Suprapubic skin (tissue), 4 donors: Measurements from ENCODE around the gene MYH14. TPM values are rescaled to one million over a fixed set of nuclear protein-coding genes. Genes with fewer than 3 reads are reported as not detected.

ENCODE experiments used
- DNase-seq, 2 donors: peaks; one replicate each; pipeline ENCODE4 v3.0.0-alpha.2; 2019; ENCODE audit warnings: low spot score in 2 of 2
- H3K27ac ChIP-seq: fragments of 200-600 bp; sonication (generic); one replicate; pipeline ENCODE4 v1.5.1; 2019
- H3K27me3 ChIP-seq: fragments of 200-600 bp; sonication (generic); one replicate; pipeline ENCODE4 v1.5.1; 2019
- H3K36me3 ChIP-seq: fragments of 200-600 bp; sonication (generic); one replicate; pipeline ENCODE4 v1.5.1; 2019
- H3K4me1 ChIP-seq: fragments of 200-600 bp; sonication (generic); one replicate; pipeline ENCODE4 v1.5.1; 2019
- H3K4me3 ChIP-seq: fragments of 200-600 bp; sonication (generic); one replicate; pipeline ENCODE4 v1.5.1; 2019; ENCODE audit warnings: mild to moderate bottlenecking
- H3K9me3 ChIP-seq: fragments of 200-600 bp; sonication (generic); one replicate; pipeline ENCODE4 v1.5.1; 2019
- CTCF ChIP-seq, 2 donors: fragments of 200-600 bp in 1 of 2; fragments of 450-650 bp in 1 of 2; sonication (generic) in 1 of 2; IDR thresholded peaks; one replicate each; pipeline ENCODE4 v1.5.1; 2016 to 2019; ENCODE audit warnings: antibody characterized with exemption in 2 of 2, mild to moderate bottlenecking in 1 of 2, moderate library complexity in 1 of 2
- EP300 ChIP-seq: sonication (generic); formaldehyde crosslinking; IDR thresholded peaks from one replicate; pipeline ENCODE4 v1.6.1; 2017; ENCODE audit warnings: antibody characterized with exemption
- POLR2A ChIP-seq, 2 donors: fragments of 450-650 bp; IDR thresholded peaks; one replicate each; pipeline ENCODE4 v1.6.1; 2017; ENCODE audit warnings: antibody characterized with exemption in 2 of 2, mild to moderate bottlenecking in 2 of 2, moderate library complexity in 2 of 2
- POLR2AphosphoS5 ChIP-seq, 3 donors: sonication (generic); formaldehyde crosslinking; IDR thresholded peaks; one replicate each; pipeline ENCODE4 v1.6.1; 2017; ENCODE audit warnings: antibody characterized with exemption in 3 of 3
- WGBS: methylation state at CpG from one replicate; pipeline ENCODE4 v1.1.5; 2018; 5-methylcytosine and 5-hydroxymethylcytosine counted together
- total RNA-seq, 4 donors: library from RNA; depleted of rRNA; stranded (reverse); fragments of >200 nt; gene quantifications; one replicate each; pipeline ENCODE4 v1.1.0, GENCODE V29; 2016

MYH14 gene
- total RNA-seq, 4 donors from 2014 or later, result 84.8 to 116 (median 104) TPM

GRCh38 chr19:50162988-50163387, 40.4 kb upstream of the MYH14 start, which contains the start of gene IZUMO2:
Gene IZUMO2 (minus strand): TSS chr19:50163281. CDS start chr19:50163194, 87 bp downstream.
- Histone ChIP-seq H3K27me3 (peaks cover 24% of the 10 kb centered on the region), H3K4me3 (no peak within 1 kb of the TSS), H3K9me3 (peaks cover 9% of the 10 kb centered on the region), H3K27ac (no peak within 1 kb of the TSS), H3K36me3 (no peaks in the 10 kb centered on the region), H3K4me1 (peaks cover 4% of the 10 kb centered on the region)
- DNase-seq, result no peak
- TF ChIP-seq CTCF (IDR thresholded peaks at IDR 0.05), result no peak
- TF ChIP-seq POLR2AphosphoS5 (IDR thresholded peaks at IDR 0.05), result no peak
- no peak for TF ChIP-seq POLR2A (IDR thresholded peaks at IDR 0.05)
- TF ChIP-seq EP300, result no peak
- 9% methylated on average over 8 of the region's 26 CpGs for WGBS

- Histone ChIP-seq H3K36me3 (no peaks in the 10 kb centered on the region), H3K9me3 (no peaks in the 10 kb centered on the region), H3K4me3 (no peak overlapping the region), H3K4me1 (peaks cover 4% of the 10 kb centered on the region), H3K27ac (no peak overlapping the region), H3K27me3 (peaks cover 24% of the 10 kb centered on the region)
- no peak for DNase-seq
- 28% methylated on average over 12 of the region's 12 CpGs for WGBS
- TF ChIP-seq POLR2AphosphoS5 (IDR thresholded peaks at IDR 0.05) (no peak), EP300 (no peak), CTCF (IDR thresholded peaks at IDR 0.05) (no peak), POLR2A (IDR thresholded peaks at IDR 0.05) (no peak)
Observed at GRCh38 chr19:50167314-50167721, 36.1 kb upstream of the MYH14 start.

- no peaks in the 10 kb centered on the region for H3K36me3 ChIP-seq
Observed at GRCh38 chr19:50171752-50172151, 31.7 kb upstream of the MYH14 start.

GRCh38 chr19:50172726-50173125, 30.7 kb upstream of the MYH14 start:
- TF ChIP-seq EP300, result no peak
- TF ChIP-seq POLR2A (IDR thresholded peaks at IDR 0.05), result no peak
- Histone ChIP-seq H3K27ac (no peak overlapping the region), H3K4me1 (peaks cover 3% of the 10 kb centered on the region), H3K27me3 (no peaks in the 10 kb centered on the region), H3K9me3 (no peaks in the 10 kb centered on the region), H3K4me3 (no peak overlapping the region), H3K36me3 (no peaks in the 10 kb centered on the region)
- no peak for DNase-seq

More at GRCh38 chr19:50171752-50172151, 31.7 kb upstream of the MYH14 start:
- Histone ChIP-seq H3K27ac (no peak overlapping the region), H3K9me3 (no peaks in the 10 kb centered on the region), H3K27me3 (peaks cover 6% of the 10 kb centered on the region), H3K4me1 (peaks cover 3% of the 10 kb centered on the region), H3K4me3 (no peak overlapping the region)
- no peak for DNase-seq
- TF ChIP-seq POLR2A (IDR thresholded peaks at IDR 0.05) (no peak), CTCF (IDR thresholded peaks at IDR 0.05) (no peak), POLR2AphosphoS5 (IDR thresholded peaks at IDR 0.05) (no peak), EP300 (no peak)
- 88% methylated on average over 5 of the region's 5 CpGs for WGBS

- no peak overlapping the region for H3K27ac ChIP-seq
- H3K27me3 ChIP-seq, result no peaks in the 10 kb centered on the region
- no peaks in the 10 kb centered on the region for H3K9me3 ChIP-seq
- DNase-seq, result no peak
- H3K4me3 ChIP-seq, result no peak overlapping the region
- WGBS, result 59% methylated on average over 8 of the region's 8 CpGs
- TF ChIP-seq EP300 (no peak), POLR2AphosphoS5 (IDR thresholded peaks at IDR 0.05) (no peak), POLR2A (IDR thresholded peaks at IDR 0.05) (no peak), CTCF (IDR thresholded peaks at IDR 0.05) (no peak)
- no peaks in the 10 kb centered on the region for H3K36me3 ChIP-seq
- peaks cover 3% of the 10 kb centered on the region for H3K4me1 ChIP-seq
Observed at GRCh38 chr19:50173127-50173526, 30.3 kb upstream of the MYH14 start.
